Pons (tissue), 1 donor: ENCODE measurements around the gene MRPL48.

Experiments
- DNase-seq: peaks from one replicate; pipeline ENCODE4 v3.0.0-alpha.2; 2016; ENCODE audit warnings: low spot score

The MRPL48 gene

GRCh38 chr11:73893041-73893440 lies 105.4 kb downstream of the MRPL48 start:
- DNase-seq = no peak

DNA sequence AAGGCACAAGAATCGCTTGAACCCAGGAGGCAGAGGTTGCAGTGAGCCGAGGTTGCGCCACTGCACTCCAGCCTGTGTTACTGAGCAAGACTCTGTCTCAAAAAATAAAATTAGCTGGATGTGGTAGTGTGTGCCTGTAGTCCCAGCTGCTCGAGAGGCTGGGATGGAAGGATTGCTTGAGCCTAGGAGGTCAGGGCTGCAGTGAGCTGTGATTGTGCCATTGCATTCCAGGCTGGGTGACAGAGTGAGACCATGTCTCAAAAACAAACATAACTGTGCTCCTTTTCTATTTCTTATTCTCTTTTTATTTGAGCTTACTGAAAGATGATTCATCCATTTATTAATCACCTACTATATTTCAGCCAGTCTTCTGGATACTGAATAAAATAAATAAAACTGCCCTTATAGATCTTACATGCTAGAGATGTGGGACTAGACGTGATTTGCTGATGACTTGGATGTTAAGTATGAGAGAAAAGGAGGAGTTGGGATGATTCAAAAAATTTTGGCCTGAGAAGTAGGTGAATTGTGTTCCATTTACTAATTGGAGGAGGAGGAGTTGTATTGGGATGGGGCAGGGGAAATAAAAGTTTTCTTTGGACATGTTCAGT lies 107.2 kb downstream of the MRPL48 start:
- no peak for DNase-seq

GRCh38 chr11:73902303-73902702 lies 114.6 kb downstream of the MRPL48 start:
- DNase-seq = no peak

- DNase-seq = peak; percentile 3
Observed at GRCh38 chr11:73907191-73907590, 119.5 kb downstream of the MRPL48 start.

GRCh38 chr11:73912026-73912425 lies 124.4 kb downstream of the MRPL48 start:
- DNase-seq = no peak

DNA sequence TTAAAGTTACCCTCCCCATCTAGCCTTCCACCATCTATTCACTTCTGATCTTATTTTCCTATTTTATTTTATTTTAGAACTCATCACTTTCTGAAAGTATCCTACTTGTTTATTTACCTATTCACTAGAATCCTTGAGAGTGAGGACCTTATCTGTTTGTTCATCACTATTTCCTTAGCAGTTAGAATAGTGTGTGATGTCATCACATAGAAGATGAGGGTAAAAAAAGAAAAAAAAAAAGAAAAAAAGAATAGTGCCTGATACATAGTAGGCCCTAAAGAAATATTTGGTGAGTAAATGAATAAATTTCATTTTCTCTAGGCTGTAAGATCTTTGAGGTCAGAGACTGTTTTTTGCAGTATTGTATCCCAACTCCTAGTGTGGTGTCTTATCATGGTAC lies 125.8 kb downstream of the MRPL48 start:
- DNase-seq = no peak

GRCh38 chr11:73914284-73914683 lies 126.6 kb downstream of the MRPL48 start:
- no peak for DNase-seq
